Activated naive CD8-positive, alpha-beta T cell treated with anti-CD3 and anti-CD28 coated beads for 36 hours (primary cell): ENCODE results near the gene CENPX. TPM values are rescaled to one million over a fixed set of nuclear protein-coding genes. Genes with fewer than 3 reads are reported as not detected.

ENCODE experiments used
- DNase-seq: peaks from one replicate; pipeline ENCODE4 v3.0.0; 2021
- H3K27ac Mint-ChIP-seq: one replicate; pipeline ENCODE4 v1.8.0; 2022; ENCODE audit warnings: mild to moderate bottlenecking, moderate library complexity, mixed read lengths
- H3K27me3 Mint-ChIP-seq: one replicate; pipeline ENCODE4 v1.8.0; 2022; ENCODE audit warnings: mild to moderate bottlenecking, mixed read lengths
- H3K36me3 Mint-ChIP-seq: one replicate; pipeline ENCODE4 v1.8.0; 2021; ENCODE audit warnings: mild to moderate bottlenecking, mixed read lengths
- H3K4me1 Mint-ChIP-seq: one replicate; pipeline ENCODE4 v1.8.0; 2021; ENCODE audit warnings: mixed read lengths
- H3K4me3 Mint-ChIP-seq: one replicate; pipeline ENCODE4 v1.8.0; 2022; ENCODE audit warnings: mild to moderate bottlenecking, moderate library complexity, mixed read lengths
- H3K9me3 Mint-ChIP-seq: one replicate; pipeline ENCODE4 v1.8.0; 2022; ENCODE audit warnings: mixed read lengths
- total RNA-seq, 2 experiments: library from RNA; stranded (reverse); gene quantifications; one replicate each; pipeline ENCODE4 v1.2.3, GENCODE V29; 2021

The CENPX gene
- total RNA-seq, 2 experiments from 2014 or later, result 119 to 131 TPM

DNA sequence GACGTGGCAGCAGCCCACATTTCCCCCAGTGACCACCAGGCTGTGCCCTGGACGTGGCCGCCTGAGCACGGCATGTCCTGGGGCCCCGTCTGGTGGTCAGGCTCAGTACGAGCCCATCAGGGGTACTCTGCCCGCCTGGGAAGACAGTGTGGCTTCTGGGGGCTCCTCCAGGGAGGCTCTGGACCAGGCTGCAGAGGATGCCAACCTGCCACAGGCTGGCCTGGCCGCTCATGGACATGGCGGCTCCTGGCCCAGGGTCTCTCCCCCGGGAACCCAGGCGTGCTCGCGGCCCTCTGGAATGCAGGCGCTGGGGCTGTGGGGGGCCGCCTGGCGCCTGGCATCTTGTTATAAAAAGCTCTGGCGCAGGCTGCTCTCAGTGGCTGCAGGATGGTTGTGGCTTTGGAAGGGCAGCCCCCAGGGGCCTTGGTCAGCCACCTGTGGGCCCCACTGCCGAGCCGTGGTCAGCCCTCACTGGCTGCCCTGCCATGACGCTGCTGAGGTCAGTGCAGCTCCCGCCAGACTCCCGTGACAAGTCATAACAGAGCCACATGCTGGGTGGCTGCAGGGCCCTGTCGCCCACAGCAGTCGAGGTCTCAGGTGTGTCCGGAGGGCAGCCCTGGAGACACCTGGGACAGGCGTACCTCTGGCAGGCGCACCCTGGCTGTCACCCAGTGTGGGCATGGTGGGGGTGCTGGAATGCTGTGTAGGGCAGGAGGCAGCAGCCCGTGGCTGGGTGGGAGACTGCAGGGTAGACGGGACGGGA, 15.0 kb downstream of the CENPX start:
- DNase-seq, result no peak
- H3K27me3 Mint-ChIP-seq, result no peaks in the 10 kb centered on the region
- no peak overlapping the region for H3K4me3 Mint-ChIP-seq
- H3K27ac Mint-ChIP-seq, result no peak overlapping the region
- H3K4me1 Mint-ChIP-seq, result no peaks in the 10 kb centered on the region
- H3K36me3 Mint-ChIP-seq, result no peaks in the 10 kb centered on the region
- no peaks in the 10 kb centered on the region for H3K9me3 Mint-ChIP-seq

DNA sequence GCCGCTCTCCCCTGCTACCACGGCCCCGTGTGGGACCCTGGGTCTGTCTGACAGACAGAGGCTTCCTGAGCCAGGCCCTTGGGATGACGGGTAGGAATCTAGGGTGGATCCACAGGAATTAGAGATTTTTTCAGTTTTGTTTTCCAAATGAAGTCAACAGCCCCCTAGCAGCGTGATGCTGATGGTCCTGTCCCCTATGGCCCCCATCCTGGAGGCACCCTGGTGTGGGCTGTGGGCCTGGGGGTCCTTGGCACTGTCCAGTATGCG, 15.5 kb downstream of the CENPX start:
- no peak overlapping the region for H3K4me3 Mint-ChIP-seq
- H3K27ac Mint-ChIP-seq, result no peak overlapping the region
- no peaks in the 10 kb centered on the region for H3K4me1 Mint-ChIP-seq
- H3K36me3 Mint-ChIP-seq, result no peaks in the 10 kb centered on the region
- no peaks in the 10 kb centered on the region for H3K9me3 Mint-ChIP-seq
- no peaks in the 10 kb centered on the region for H3K27me3 Mint-ChIP-seq
- no peak for DNase-seq

DNA sequence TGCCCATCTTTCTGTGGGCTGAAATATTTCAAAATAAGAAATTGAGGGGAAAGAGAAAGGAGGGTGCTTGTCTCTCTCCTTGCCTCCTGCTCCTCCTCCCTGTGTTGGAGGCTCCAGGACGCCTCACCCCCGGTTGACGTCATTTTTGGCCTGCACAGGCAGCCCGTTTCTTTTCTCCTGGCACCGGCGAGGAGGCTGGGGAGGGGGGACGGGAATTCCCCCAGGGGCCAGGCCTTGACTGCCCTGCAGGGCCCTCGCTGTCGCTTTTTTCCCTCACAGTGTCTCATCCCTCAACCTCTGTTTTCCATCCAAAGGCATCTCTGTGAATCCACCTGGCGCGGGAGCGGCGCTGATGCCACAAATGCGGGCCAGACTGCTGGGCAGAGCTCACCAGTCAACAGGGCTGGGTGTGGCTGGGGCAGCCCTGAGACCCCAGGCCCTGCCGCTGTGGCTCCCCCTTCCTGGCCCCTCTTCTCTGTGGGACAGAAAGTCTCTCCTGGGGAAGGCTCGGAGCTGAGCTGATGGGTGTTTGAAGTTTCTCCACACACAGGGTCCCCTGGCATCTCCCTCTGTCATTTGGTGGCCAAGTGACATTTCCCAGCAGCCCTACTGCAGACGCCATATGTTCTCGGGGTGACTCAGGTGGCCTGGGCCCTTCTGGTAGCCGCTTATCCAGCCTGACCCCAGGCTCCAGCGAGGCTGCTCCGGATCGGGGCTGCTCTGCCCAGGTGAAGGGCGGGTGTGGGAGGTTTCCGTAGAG, 16.0 kb downstream of the CENPX start:
- no peaks in the 10 kb centered on the region for H3K4me1 Mint-ChIP-seq
- no peak for DNase-seq
- H3K36me3 Mint-ChIP-seq, result no peaks in the 10 kb centered on the region
- H3K27me3 Mint-ChIP-seq, result no peaks in the 10 kb centered on the region
- H3K4me3 Mint-ChIP-seq, result no peak overlapping the region
- no peak overlapping the region for H3K27ac Mint-ChIP-seq
- no peaks in the 10 kb centered on the region for H3K9me3 Mint-ChIP-seq

DNA sequence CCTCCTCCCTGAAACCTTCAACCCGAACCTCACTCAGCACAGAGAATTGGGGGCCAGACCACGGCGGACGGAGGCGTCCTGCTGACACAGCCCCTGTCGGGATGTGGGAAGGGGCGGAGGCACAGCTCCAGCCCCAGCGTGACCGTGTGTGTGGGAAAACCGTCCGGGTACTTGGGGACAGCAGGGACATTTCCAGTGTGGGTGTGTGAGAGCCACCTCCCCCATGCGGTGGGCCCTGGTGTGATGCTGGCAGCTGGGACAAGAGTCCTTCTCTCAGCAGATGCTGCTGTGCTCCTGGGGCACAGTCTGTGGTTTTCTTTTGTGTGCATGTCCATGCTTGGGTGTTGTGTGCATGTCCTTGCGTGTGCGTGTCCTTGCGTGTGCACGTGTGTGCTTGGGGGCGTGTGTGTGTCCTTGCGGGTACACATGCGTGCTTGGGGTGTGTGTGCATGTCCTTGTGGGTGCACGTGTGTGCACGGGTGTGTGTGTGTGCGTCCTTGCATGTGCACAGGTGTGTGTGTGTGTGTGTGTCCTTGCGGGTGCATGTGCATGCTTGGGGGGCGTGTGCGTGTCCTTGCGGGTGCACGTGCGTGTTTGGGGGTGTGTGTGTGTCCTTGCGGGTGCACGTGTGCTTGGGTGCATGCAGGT, 16.9 kb downstream of the CENPX start:
- no peaks in the 10 kb centered on the region for H3K36me3 Mint-ChIP-seq
- H3K4me3 Mint-ChIP-seq, result no peak overlapping the region
- H3K9me3 Mint-ChIP-seq, result no peaks in the 10 kb centered on the region
- DNase-seq, result no peak
- H3K4me1 Mint-ChIP-seq, result no peaks in the 10 kb centered on the region
- no peaks in the 10 kb centered on the region for H3K27me3 Mint-ChIP-seq
- no peak overlapping the region for H3K27ac Mint-ChIP-seq

DNA sequence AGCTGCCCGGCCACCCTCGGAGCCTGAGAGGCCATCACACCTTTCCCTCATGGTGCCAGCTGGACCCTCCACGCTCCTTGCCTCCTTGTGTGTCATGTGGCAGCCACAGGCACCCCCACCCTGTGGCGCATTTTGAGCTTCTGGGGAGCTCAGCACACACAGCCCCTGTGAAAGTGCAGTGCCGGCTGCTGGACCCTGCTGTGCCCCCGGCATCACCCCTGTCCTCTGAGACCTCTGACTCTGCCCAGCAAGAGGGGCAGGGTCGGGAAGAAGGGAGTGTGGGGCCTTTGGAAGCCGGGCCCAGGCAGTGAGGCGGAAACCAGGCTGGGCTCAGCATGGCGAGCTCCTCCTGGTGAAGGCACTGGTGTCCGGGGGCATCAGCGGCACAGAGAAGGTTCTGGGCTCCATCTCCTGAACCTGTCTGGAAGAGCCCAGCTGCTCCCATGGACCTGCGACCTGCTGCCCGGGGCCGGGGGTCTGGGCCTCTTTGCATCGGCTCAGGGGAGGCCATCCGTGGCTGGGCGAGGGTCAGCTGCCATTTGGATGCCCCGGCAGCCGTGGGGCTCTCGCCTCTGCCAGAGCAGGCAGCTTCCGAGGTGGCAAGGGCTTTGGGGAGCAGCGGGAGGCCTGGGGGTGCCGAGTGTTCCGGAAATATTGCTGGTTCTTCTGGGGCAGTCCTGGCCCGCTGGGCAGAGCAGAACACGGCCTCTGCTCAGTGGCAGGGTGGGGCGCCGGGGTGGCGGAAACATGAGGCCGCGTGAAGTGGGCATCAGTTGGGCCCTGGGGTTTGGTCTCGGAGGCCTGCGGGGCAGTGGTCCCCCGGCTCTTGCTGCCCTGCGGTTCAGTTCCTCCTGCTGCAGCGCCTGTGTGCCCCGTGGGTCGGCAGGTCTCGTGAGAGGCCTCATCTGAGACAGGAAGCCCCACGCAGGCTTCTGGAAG, 17.9 kb downstream of the CENPX start:
- Mint-ChIP-seq H3K36me3 (no peaks in the 10 kb centered on the region), H3K4me3 (no peak overlapping the region), H3K27ac (no peak overlapping the region), H3K4me1 (no peaks in the 10 kb centered on the region), H3K27me3 (no peaks in the 10 kb centered on the region), H3K9me3 (no peaks in the 10 kb centered on the region)
- DNase-seq, result no peak

DNA sequence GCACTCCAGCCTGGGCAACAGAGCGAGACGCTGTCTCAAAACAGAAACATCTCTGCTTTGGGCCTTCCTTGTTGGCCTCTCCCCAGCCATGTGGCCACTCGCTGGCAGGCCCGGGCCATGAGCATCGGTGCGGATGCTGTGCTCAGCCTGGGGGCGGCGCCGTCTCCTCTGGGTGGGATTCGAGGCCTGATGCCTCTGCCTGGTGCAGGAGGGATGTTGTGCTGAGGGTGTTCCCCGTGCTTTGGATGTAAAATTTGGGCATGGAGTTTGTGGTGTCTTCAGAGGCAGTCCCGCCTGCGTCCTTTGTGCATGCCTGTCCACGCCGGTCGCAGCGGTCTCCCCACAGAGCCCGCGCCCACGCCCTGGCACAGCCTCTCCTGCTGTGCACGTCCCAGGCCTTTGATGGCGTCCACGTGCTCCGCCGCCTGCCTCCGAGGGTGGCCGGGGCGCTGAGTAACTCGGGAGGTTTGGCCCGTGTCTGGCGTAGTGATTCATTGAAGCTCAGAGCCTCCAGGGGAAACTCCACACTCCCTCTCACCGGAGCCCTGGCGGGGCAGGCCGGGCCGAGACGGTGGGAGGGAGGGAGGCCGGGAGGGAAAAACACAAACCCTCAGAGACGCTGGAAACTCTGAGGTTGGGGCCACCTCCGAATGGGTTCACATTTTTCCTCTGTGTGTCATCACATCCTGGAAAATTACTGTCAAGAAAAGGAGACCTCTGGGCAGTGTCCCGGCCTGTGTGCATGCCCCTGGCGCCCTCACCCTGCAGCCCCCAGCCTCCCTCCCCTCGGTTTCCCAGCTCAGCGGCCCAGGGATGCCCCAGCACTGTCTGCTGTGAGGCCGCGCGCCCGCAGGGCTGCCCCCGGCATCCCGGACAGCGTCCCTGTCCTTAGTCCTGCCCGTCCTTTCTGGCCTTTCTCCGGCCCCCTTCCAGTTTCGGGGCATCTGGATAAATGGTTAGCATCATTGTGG, 19.0 kb downstream of the CENPX start:
- H3K9me3 Mint-ChIP-seq, result no peaks in the 10 kb centered on the region
- no peaks in the 10 kb centered on the region for H3K36me3 Mint-ChIP-seq
- no peaks in the 10 kb centered on the region for H3K27me3 Mint-ChIP-seq
- no peaks in the 10 kb centered on the region for H3K4me1 Mint-ChIP-seq
- no peak overlapping the region for H3K27ac Mint-ChIP-seq
- H3K4me3 Mint-ChIP-seq, result no peak overlapping the region
- no peak for DNase-seq

DNA sequence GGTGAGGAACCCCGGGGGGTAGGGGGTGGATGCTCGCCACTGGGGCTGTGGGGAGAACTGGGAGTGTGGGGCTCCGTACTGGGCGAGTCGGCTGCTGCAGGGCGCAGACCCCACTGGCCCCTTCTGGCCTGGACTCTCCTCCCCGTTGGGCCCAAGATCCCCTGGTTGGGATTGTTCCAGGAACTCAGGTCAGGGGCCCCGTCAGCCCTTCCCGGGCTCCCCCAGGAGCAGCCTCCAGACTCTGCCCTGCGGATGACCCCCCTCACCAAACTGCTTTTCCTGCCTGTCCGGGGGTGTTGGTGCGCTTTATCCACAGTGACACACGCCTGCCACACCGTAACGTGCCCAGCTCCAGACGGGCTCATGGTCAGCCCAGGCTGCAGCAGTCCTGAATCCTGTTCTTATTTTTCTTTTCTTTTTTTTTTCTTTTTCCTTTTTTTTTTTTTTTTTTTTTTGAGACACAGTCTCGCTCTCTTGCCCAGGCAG, 21.1 kb downstream of the CENPX start:
- H3K9me3 Mint-ChIP-seq, result no peaks in the 10 kb centered on the region
- no peak overlapping the region for H3K27ac Mint-ChIP-seq
- no peaks in the 10 kb centered on the region for H3K4me1 Mint-ChIP-seq
- no peaks in the 10 kb centered on the region for H3K36me3 Mint-ChIP-seq
- DNase-seq, result no peak
- no peak overlapping the region for H3K4me3 Mint-ChIP-seq
- no peaks in the 10 kb centered on the region for H3K27me3 Mint-ChIP-seq

DNA sequence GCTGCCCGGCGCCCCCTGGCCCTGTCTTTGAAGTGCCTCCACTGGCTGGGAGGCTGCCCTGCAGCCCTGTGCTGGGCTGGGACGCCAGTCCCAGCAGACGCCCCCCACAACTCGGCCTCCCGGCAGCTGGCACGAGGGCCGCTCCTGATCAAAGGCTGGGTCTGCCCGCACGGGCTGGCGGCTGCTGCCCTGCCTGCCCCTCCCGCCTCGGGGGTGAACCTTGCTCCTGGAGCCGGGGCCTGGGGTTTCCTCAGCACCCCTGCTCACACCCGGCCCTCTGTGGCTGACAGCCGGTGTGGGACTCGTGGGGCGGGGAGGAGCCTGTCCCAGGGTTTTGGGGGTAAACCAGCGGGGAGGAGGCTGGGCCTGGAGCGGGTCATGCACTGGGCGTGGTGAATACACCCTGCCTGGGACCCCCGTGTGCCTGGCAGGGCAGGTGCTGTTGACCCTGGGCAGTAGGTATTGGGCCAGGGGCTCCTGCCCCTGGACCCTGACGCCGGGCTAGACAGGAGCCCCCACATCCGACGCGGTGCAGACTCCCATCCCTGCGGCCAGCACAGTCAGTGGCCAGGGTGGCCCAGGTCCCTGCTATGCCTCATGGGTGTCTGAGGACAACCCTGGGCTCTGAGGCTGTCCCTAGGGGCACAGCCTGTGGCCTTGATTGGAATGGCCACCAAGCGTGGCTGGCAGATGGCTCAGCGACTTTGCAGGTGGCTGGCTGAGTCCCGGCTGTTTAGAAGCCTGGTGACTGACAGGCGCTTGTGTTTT, 21.7 kb downstream of the CENPX start:
- Mint-ChIP-seq H3K4me1 (no peaks in the 10 kb centered on the region), H3K4me3 (no peak overlapping the region), H3K27ac (no peak overlapping the region), H3K27me3 (no peaks in the 10 kb centered on the region), H3K9me3 (no peaks in the 10 kb centered on the region), H3K36me3 (no peaks in the 10 kb centered on the region)
- no peak for DNase-seq

DNA sequence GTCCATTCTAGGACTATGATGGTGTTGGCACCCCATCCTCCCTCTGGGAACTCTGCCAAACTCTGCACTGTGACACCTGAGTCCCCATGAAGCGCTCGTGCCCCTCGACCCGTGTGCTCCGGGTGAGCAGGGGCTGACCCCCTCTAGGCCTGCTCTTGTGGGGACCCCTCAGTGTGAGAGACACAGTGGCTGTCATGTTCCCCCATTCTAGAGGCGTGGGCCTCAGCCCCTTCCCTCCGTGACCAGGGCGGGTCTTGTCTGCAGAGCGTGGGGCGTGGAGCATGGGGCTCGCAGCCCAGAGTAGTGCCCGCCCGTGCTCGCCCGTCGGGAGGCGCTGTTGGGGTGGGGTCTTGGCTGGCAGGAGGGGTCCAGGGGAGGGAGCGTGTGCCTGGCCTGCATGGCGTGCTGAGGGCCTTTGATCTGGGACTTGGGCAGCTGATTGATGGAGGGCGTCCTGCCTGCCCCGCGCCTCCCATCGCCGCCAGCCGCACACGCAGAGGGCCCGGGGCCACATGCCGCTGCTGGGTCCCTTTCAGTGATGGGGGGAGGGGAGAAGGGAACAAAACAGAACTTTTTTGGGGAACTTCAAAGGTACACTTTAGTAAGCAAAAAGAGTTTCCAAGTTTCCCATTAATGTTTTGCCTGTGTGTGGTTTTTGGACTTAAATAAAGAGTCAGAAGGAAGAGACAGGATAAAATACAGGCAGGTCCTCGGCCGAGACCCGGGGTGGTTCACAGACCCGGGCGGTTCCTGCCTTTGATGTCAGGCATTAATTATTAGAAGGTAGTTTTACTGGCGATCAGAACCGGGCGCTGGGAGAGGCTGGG, 22.5 kb downstream of the CENPX start:
- Mint-ChIP-seq H3K4me3 (no peak overlapping the region), H3K9me3 (no peaks in the 10 kb centered on the region), H3K36me3 (no peaks in the 10 kb centered on the region), H3K4me1 (no peaks in the 10 kb centered on the region), H3K27me3 (no peaks in the 10 kb centered on the region), H3K27ac (no peak overlapping the region)
- DNase-seq, result no peak

DNA sequence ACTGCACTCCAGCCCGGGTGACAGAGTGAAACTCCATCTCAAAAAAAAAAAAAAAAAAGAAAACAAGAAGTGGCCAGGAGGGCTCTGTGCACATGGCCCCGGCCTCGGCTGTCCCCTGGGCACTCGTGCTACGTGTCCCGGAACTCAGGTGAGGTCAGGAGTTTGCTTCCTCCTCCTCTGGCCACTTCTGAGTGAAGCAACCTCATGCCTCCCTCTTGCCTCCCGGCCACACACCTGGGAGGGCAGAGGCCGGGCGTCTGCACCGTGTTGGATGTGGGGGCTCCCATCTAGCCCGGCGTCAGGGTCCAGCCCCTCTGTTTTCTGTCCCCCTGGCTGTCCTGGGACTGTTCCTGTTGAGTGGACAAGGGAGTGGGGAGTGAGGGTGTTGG, 23.1 kb downstream of the CENPX start:
- Mint-ChIP-seq H3K27me3 (no peaks in the 10 kb centered on the region), H3K9me3 (no peaks in the 10 kb centered on the region), H3K4me3 (no peak overlapping the region), H3K36me3 (no peaks in the 10 kb centered on the region), H3K4me1 (no peaks in the 10 kb centered on the region), H3K27ac (no peak overlapping the region)
- no peak for DNase-seq

DNA sequence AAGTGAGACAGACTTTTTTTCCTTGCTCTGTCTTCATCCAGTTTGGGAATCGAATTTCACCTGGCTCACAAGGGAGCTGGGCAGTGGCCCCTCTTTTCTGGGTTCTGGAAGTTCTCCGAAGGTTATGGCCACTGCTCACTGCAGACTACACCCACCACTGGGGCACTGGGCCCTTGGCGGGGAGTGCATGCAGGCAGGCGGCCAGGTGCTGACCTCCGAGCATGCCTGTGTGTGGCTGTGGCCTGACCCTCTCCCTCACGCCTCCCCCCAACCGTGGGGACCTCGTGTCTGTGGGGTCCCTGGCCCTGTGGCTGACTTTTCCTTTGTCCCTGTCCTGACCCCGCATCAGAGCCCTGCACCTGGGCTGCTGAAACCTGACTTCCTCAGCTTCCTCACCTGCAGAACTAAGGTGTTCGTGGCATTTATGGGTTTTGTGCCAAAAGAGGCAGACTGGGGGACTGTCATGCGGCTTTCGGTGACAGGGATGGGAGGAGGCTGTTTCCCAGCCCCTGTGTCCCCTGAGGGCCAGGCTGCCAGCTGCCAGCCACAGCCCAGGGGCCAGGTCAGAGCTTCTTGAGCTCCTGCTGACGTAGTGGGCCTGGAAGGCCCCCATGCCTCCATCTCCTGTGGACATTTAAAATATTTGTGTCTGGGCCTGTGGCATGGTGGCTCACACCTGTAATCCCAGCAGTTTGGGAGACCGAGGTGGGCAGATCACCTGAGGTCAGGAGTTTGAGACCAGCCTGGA, 23.8 kb downstream of the CENPX start:
- H3K27ac Mint-ChIP-seq, result no peak overlapping the region
- no peaks in the 10 kb centered on the region for H3K36me3 Mint-ChIP-seq
- no peak overlapping the region for H3K4me3 Mint-ChIP-seq
- no peaks in the 10 kb centered on the region for H3K9me3 Mint-ChIP-seq
- DNase-seq, result no peak
- no peaks in the 10 kb centered on the region for H3K4me1 Mint-ChIP-seq
- no peaks in the 10 kb centered on the region for H3K27me3 Mint-ChIP-seq

DNA sequence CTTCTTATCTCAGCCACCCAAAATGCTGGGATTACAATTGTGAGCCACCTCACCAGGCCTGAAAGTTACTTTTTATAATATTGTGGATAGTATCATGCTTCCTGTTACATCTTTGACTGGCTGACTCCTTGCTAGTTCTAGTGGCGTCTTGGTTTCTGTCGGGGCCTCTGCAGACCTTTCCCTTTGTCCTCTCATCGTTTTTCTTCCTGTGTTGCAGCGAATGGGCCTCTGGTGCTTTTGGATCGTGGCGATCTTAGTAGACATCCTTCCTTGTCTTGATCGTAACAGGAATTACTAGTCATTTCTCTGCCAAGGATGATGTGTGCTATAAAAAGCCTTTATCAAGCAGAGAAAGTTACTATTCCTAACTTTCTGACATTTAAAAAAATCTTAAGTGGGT, 24.5 kb downstream of the CENPX start:
- DNase-seq, result no peak
- H3K4me1 Mint-ChIP-seq, result no peaks in the 10 kb centered on the region
- H3K27me3 Mint-ChIP-seq, result no peaks in the 10 kb centered on the region
- no peaks in the 10 kb centered on the region for H3K36me3 Mint-ChIP-seq
- no peak overlapping the region for H3K4me3 Mint-ChIP-seq
- H3K27ac Mint-ChIP-seq, result no peak overlapping the region
- H3K9me3 Mint-ChIP-seq, result no peaks in the 10 kb centered on the region
